Neural cell (in vitro differentiated cells): ENCODE results near the gene KRTAP3-3. TPM values are rescaled to one million over a fixed set of nuclear protein-coding genes. Genes with fewer than 3 reads are reported as not detected.

Experiments
- H2AFZ ChIP-seq: fragments of 200-600, 300-800 bp; sonication (generic), shearing (Covaris generic); 2 replicates; pipeline ENCODE4 v1.6.0; 2014; ENCODE audit warnings: low read depth, mild to moderate bottlenecking, antibody characterized with exemption, low read length, moderate library complexity
- H3F3A ChIP-seq: fragments of 200-600 bp; shearing (Covaris generic); 2 replicates; pipeline ENCODE4 v1.6.1; 2016; ENCODE audit warnings: mild to moderate bottlenecking, moderate library complexity, mixed read lengths, antibody characterized with exemption, low read length; ENCODE audit not compliant: insufficient read depth, poor library complexity, severe bottlenecking
- H3K27ac ChIP-seq: fragments of 200-600, 300-800 bp; sonication (generic), shearing (Covaris generic); 2 replicates; pipeline ENCODE4 v1.5.1; 2014; ENCODE audit warnings: mild to moderate bottlenecking, low read length, moderate library complexity
- H3K27me3 ChIP-seq: fragments of 300-800, 200-600 bp; sonication (generic), shearing (Covaris generic); 2 replicates; pipeline ENCODE4 v1.6.0; 2014; ENCODE audit warnings: mild to moderate bottlenecking, low read depth, low read length, moderate library complexity; ENCODE audit not compliant: insufficient read depth
- H3K36me3 ChIP-seq: fragments of 300-800, 200-600 bp; sonication (generic), shearing (Covaris generic); 2 replicates; pipeline ENCODE4 v1.5.1; 2014; ENCODE audit warnings: mild to moderate bottlenecking, antibody characterized with exemption, low read length, moderate library complexity; ENCODE audit not compliant: insufficient read depth
- H3K4me2 ChIP-seq: fragments of 300-800, 200-600 bp; sonication (generic), shearing (Covaris generic); 2 replicates; pipeline ENCODE4 v1.6.0; 2014; ENCODE audit warnings: mild to moderate bottlenecking, low read length
- H3K4me3 ChIP-seq: fragments of 300-800, 200-600 bp; sonication (generic), shearing (Covaris generic); 2 replicates; pipeline ENCODE4 v1.5.1; 2014; ENCODE audit warnings: mild to moderate bottlenecking, low read length, moderate library complexity
- H3K79me2 ChIP-seq: fragments of 200-600 bp; shearing (Covaris generic); replicated peaks from 2 replicates; pipeline ENCODE4 v1.6.0; 2014; ENCODE audit warnings: mild to moderate bottlenecking, low read length, moderate library complexity; ENCODE audit not compliant: insufficient read depth
- H3K9ac ChIP-seq: fragments of 300-800, 200-600 bp; sonication (generic), shearing (Covaris generic); 2 replicates; pipeline ENCODE4 v1.6.1; 2016; ENCODE audit warnings: mild to moderate bottlenecking, low read length, mixed read lengths
- H3K9me2 ChIP-seq: fragments of 200-600 bp; shearing (Covaris generic); 2 replicates; pipeline ENCODE4 v1.6.1; 2016; ENCODE audit warnings: mild to moderate bottlenecking, low read length, mixed read lengths; ENCODE audit not compliant: insufficient read depth
- H3K9me3 ChIP-seq: fragments of 200-600, 300-800 bp; sonication (generic), shearing (Covaris generic); 2 replicates; pipeline ENCODE4 v1.6.1; 2016; ENCODE audit warnings: mild to moderate bottlenecking, mixed run types, low read length, moderate library complexity, mixed read lengths
- H4K20me1 ChIP-seq: fragments of 200-600 bp; shearing (Covaris generic); 2 replicates; pipeline ENCODE4 v1.6.1; 2016; ENCODE audit warnings: mild to moderate bottlenecking, mixed run types; ENCODE audit not compliant: insufficient read depth
- CTCF ChIP-seq: fragments of 450-650 bp; IDR thresholded peaks from 2 replicates; pipeline ENCODE4 v1.5.1; 2014; ENCODE audit warnings: antibody characterized with exemption, mild to moderate bottlenecking, moderate library complexity; ENCODE audit not compliant: poor library complexity, severe bottlenecking
- EP300 ChIP-seq: fragments of 450-650 bp; conservative IDR thresholded peaks from 2 replicates; pipeline ENCODE4 v1.6.1; 2014; ENCODE audit warnings: antibody characterized with exemption, mild to moderate bottlenecking, moderate library complexity; ENCODE audit not compliant: poor library complexity, severe bottlenecking
- EZH2 ChIP-seq: fragments of 200-600, 300-800 bp; shearing (Covaris generic), sonication (generic); IDR thresholded peaks from 2 replicates; pipeline ENCODE4 v1.6.1; 2014; ENCODE audit warnings: antibody characterized with exemption, low read length, borderline replicate concordance, mild to moderate bottlenecking; ENCODE audit not compliant: insufficient read depth, poor library complexity, severe bottlenecking
- MXI1 ChIP-seq: fragments of 450-650 bp; conservative IDR thresholded peaks from 2 replicates; pipeline ENCODE4 v1.6.1; 2014; ENCODE audit warnings: antibody characterized with exemption, mild to moderate bottlenecking; ENCODE audit not compliant: poor library complexity, severe bottlenecking
- POLR2AphosphoS5 ChIP-seq: IDR thresholded peaks from 2 replicates; pipeline ENCODE4 v1.6.1; 2012
- RAD21 ChIP-seq: fragments of 450-650 bp; conservative IDR thresholded peaks from 2 replicates; pipeline ENCODE4 v1.6.1; 2014; ENCODE audit warnings: antibody characterized with exemption, mild to moderate bottlenecking, moderate library complexity
- SMC3 ChIP-seq: fragments of 450-650 bp; conservative IDR thresholded peaks from 2 replicates; pipeline ENCODE4 v1.6.1; 2014; ENCODE audit warnings: antibody characterized with exemption, mild to moderate bottlenecking, moderate library complexity; ENCODE audit not compliant: poor library complexity
- TAF1 ChIP-seq: IDR thresholded peaks from 2 replicates; pipeline ENCODE4 v1.6.1; 2012; ENCODE audit warnings: low read depth
- polyA plus RNA-seq: library from polyadenylated mRNA; depleted of rRNA; stranded (reverse); fragments of >200 nt; gene quantifications from 2 replicates; pipeline ENCODE4 v1.2.3, GENCODE V29; 2014
- TF ChIP-seq, protein P1 (sequence below): IDR thresholded peaks from 2 replicates; pipeline ENCODE4 v1.6.1; 2012; ENCODE audit warnings: borderline replicate concordance

Gene KRTAP3-3
- polyA plus RNA-seq, 1 donor from 2014 or later = not detected

GRCh38 chr17:40966848-40967247 lies 27.1 kb downstream of the KRTAP3-3 start, which contains the start of gene KRT39:
KRT39 (minus strand) TSS chr17:40966948; CDS start chr17:40966856, 92 bp downstream.
- no peak within 1 kb of the TSS for H2AFZ ChIP-seq
- H3K9me3 ChIP-seq = no peaks in the 10 kb centered on the region
- H3K9me2 ChIP-seq = no peaks in the 10 kb centered on the region
- no peaks in the 10 kb centered on the region for H3F3A ChIP-seq
- H3K4me3 ChIP-seq = no peak within 1 kb of the TSS
- H3K36me3 ChIP-seq = no peaks in the 10 kb centered on the region
- H3K9ac ChIP-seq = no peak within 1 kb of the TSS
- H3K4me2 ChIP-seq = no peak within 1 kb of the TSS
- TF ChIP-seq POLR2AphosphoS5 = no peak
- TF ChIP-seq SMC3 = no peak
- TF ChIP-seq MXI1 = no peak
- TF ChIP-seq EP300 = no peak
- no peak for TF ChIP-seq TAF1
- TF ChIP-seq, protein P1, sequence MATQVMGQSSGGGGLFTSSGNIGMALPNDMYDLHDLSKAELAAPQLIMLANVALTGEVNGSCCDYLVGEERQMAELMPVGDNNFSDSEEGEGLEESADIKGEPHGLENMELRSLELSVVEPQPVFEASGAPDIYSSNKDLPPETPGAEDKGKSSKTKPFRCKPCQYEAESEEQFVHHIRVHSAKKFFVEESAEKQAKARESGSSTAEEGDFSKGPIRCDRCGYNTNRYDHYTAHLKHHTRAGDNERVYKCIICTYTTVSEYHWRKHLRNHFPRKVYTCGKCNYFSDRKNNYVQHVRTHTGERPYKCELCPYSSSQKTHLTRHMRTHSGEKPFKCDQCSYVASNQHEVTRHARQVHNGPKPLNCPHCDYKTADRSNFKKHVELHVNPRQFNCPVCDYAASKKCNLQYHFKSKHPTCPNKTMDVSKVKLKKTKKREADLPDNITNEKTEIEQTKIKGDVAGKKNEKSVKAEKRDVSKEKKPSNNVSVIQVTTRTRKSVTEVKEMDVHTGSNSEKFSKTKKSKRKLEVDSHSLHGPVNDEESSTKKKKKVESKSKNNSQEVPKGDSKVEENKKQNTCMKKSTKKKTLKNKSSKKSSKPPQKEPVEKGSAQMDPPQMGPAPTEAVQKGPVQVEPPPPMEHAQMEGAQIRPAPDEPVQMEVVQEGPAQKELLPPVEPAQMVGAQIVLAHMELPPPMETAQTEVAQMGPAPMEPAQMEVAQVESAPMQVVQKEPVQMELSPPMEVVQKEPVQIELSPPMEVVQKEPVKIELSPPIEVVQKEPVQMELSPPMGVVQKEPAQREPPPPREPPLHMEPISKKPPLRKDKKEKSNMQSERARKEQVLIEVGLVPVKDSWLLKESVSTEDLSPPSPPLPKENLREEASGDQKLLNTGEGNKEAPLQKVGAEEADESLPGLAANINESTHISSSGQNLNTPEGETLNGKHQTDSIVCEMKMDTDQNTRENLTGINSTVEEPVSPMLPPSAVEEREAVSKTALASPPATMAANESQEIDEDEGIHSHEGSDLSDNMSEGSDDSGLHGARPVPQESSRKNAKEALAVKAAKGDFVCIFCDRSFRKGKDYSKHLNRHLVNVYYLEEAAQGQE = no peak
- TF ChIP-seq CTCF = no peak
- TF ChIP-seq EZH2 = no peak
- TF ChIP-seq RAD21 = no peak
- no peaks in the 10 kb centered on the region for H3K27me3 ChIP-seq
- H3K27ac ChIP-seq = no peak within 1 kb of the TSS
- H4K20me1 ChIP-seq = no peaks in the 10 kb centered on the region
- no peaks in the 10 kb centered on the region for H3K79me2 ChIP-seq

- Histone ChIP-seq H3K9ac (no peak overlapping the region), H3K9me2 (no peaks in the 10 kb centered on the region), H3K79me2 (no peaks in the 10 kb centered on the region), H4K20me1 (no peaks in the 10 kb centered on the region), H3K36me3 (no peaks in the 10 kb centered on the region), H3K27me3 (no peaks in the 10 kb centered on the region), H3K4me2 (no peak overlapping the region), H2AFZ (no peak overlapping the region), H3F3A (no peaks in the 10 kb centered on the region), H3K4me3 (no peak overlapping the region), H3K27ac (no peak overlapping the region), H3K9me3 (no peaks in the 10 kb centered on the region)
- TF ChIP-seq RAD21 = no peak
- no peak for TF ChIP-seq EP300
- TF ChIP-seq MXI1 = no peak
- TF ChIP-seq POLR2AphosphoS5 = no peak
- no peak for TF ChIP-seq EZH2
- no peak for TF ChIP-seq SMC3
- TF ChIP-seq TAF1 = no peak
- TF ChIP-seq CTCF = peak; percentile 32
- TF ChIP-seq, protein P1 = no peak
Observed at GRCh38 chr17:40963838-40964237, 30.1 kb downstream of the KRTAP3-3 start.
